ENCODE results near the gene RPS26. TPM values are rescaled to one million over a fixed set of nuclear protein-coding genes. Genes with fewer than 3 reads are reported as not detected.

RPS26 gene
- total and polyA plus RNA-seq, 2 of the 13 experiments (the other 11 are each of a cell fraction or from before 2014, with no cell fraction given): 150 to 421 TPM

DNA sequence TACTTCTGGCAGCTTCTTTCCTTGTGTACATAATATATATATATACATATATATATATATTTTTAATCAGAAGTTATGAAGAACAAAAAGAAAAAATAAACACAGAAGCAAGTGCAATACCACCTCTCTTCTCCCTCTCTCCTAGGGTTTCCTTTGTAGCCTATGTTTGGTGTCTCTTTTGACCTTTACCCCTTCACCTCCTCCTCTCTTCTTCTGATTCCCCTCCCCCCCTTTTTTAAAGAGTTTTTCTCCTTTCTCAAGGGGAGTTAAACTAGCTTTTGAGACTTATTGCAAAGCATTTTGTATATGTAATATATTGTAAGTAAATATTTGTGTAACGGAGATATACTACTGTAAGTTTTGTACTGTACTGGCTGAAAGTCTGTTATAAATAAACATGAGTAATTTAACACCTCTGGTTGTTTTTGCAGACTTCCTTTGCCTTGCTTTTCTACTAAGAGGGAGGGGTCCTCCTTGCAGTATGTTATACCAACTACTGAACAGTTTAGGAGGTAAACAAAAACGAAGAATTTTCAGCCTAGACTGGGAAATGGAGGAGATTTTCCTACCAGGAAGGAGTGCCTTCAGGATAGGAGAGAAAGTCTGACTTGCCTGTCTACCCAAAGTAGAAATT lies 3.6 kb upstream of the RPS26 start (continued):
- no peak for TF ChIP-seq SYNCRIP (IDR thresholded peaks at IDR 0.05; ENCODE audit: insufficient read depth, low read depth, low read length)
- TF ChIP-seq, protein P1, sequence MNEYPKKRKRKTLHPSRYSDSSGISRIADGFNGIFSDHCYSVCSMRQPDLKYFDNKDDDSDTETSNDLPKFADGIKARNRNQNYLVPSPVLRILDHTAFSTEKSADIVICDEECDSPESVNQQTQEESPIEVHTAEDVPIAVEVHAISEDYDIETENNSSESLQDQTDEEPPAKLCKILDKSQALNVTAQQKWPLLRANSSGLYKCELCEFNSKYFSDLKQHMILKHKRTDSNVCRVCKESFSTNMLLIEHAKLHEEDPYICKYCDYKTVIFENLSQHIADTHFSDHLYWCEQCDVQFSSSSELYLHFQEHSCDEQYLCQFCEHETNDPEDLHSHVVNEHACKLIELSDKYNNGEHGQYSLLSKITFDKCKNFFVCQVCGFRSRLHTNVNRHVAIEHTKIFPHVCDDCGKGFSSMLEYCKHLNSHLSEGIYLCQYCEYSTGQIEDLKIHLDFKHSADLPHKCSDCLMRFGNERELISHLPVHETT (CRISPR knock-in tag; conservative IDR thresholded peaks at IDR 0.05): no peak
- peak; percentile 73 for TF ChIP-seq NR2F6 (IDR thresholded peaks at IDR 0.05)
- peak; percentile 56; the same call in 1 of the 2 replicates for TF ChIP-seq NR2F6 (CRISPR knock-in tag; IDR thresholded peaks at IDR 0.05)
- no peak for TF ChIP-seq SOX6 (IDR thresholded peaks at IDR 0.05)
- TF ChIP-seq SOX6 (CRISPR knock-in tag; IDR thresholded peaks at IDR 0.05): no peak
- TF ChIP-seq NR2F1 (CRISPR knock-in tag; IDR thresholded peaks at IDR 0.05): 0 out of 4 replicates have a peak, but pooled peaks of 1 of the 2 experiments have one; percentile 41
- no peak for TF ChIP-seq ZFAT (CRISPR knock-in tag; conservative IDR thresholded peaks at IDR 0.05)
- no peak for TF ChIP-seq NFRKB (IDR thresholded peaks at IDR 0.05)

DNA sequence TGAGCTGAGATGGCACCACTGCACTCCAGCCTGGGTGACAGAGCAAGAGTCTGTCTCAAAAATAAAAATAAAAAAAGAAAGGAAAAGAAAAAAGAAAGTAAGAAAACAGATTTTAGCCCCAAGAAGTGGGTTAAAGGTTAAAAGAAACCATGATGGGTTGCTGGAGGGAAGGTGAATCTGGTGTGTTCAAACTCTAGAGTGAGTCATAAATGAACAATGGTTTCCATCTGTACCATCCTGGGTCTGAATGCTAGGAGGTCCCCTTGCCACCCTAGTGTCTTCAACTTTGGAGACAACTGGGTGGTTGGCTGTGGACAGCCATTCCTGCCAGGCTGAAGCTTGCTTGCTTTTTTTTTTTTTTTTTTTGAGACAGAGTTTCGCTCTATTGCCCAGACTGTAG lies 1.6 kb upstream of the RPS26 start:
- Histone ChIP-seq H2AFZ (ENCODE audit: low read length) (no peak overlapping the region), H4K20me1 (ENCODE audit: insufficient read depth, low read length) (peaks cover 6% of the 10 kb centered on the region; the same call in 1 of the 2 replicates), H3K9ac (ENCODE audit: insufficient read depth, low read depth, low read length) (no peak overlapping the region), H3K79me2 (ENCODE audit: insufficient read depth, low read length) (peaks cover 21% of the 10 kb centered on the region), H3K9me3 (ENCODE audit: low read length) (no peaks in the 10 kb centered on the region), H3K4me3 (replicated peaks in 1 of 3; ENCODE audit: insufficient read depth in 1 of 3, low read depth in 2 of 3, low read length in 3 of 3) (no peak overlapping the region), H3K4me2 (ENCODE audit: low read depth, low read length) (0 out of 2 replicates have a peak overlapping the region, but pooled peaks have one; percentile 89), H3K27ac (ENCODE audit: extremely low read length, insufficient read depth, low read length) (no peak overlapping the region), H3K4me1 (ENCODE audit: insufficient read depth, low read length) (peaks cover 44% of the 10 kb centered on the region), H3K27me3 (ENCODE audit: control insufficient read depth in 1 of 2, insufficient read depth in 2 of 2, low read length in 2 of 2) (no peaks in the 10 kb centered on the region), H3K36me3 (replicated peaks in 1 of 2; ENCODE audit: control insufficient read depth in 1 of 2, insufficient read depth in 2 of 2, low read length in 2 of 2) (peaks cover 2 to 21% of the 10 kb centered on the region in 2 experiments)
- no peak for ATAC-seq
- POLR2A ChIA-PET: interaction anchor here (0.8 to 3.4 kb wide), 5 partner anchors 33 to 66 kb away, joined by 3 to 26 read pairs (median 7); partner anchors contain the start of genes PA2G4, RAB5B and SUOX
- no peak for DNase-seq (ENCODE audit: low spot score)
- intact Hi-C loops (cut with micrococcal nuclease; ENCODE audit: unreplicated experiment): no loop called here
- 100% methylated on average over 1 of the region's 1 CpG for WGBS (ENCODE audit: low lambda C conversion rate)
- in situ Hi-C loops (cut with HindIII; ENCODE audit: extremely low pct_ligation_motif_present, low pct_unique_long_range_greater_than_20kb): no loop called here
- TF ChIP-seq ZNF24 (IDR thresholded peaks at IDR 0.05) (no peak), HMG20A (CRISPR knock-in tag; IDR thresholded peaks at IDR 0.05; ENCODE audit: borderline replicate concordance) (no peak), CAMTA2 (CRISPR knock-in tag; IDR thresholded peaks at IDR 0.05; ENCODE audit: borderline replicate concordance) (no peak), SMAD1 (CRISPR knock-in tag; IDR thresholded peaks at IDR 0.05; ENCODE audit: borderline replicate concordance, low read depth) (no peak), RNF2 (conservative IDR thresholded peaks at IDR 0.05; ENCODE audit: low read depth) (no peak)
- CTCF ChIA-PET (ENCODE audit: low intra/inter-chr PET ratio, low total read pairs): interaction anchor here (1.9 kb wide), 1 partner anchor 43 kb away, joined by 4 read pairs; the partner anchor contains the start of gene SUOX
- BruUV-seq (replicated peaks): no TSS peak
- FAIRE-seq: no peak
